ENCODE data around the gene SULT1A2.
"Not testable (repeated sequence)": the region's sequence is repeated elsewhere in the genome, so short reads cannot be mapped to it uniquely, and the experiment has no call there.

DNA sequence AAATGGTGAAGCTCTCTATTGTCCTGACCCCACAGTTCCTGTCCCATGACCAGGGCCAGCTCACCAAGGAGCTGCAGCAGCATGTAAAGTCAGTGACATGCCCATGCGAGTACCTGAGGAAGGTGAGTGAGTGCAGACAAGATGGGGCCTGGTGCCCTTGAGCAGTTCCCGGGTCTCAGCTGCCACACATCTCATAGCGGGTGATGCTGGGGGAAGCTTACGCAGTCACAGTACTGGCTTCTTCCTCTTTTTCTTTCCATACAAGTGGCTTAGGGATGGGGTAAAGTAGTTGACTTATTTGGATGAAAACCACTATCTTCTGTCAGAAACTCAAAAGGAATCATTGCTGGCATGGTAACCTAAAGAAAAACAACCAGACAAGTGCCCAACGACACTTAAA, 41.5 kb upstream of the SULT1A2 start:
- not testable (repeated sequence) for TF ChIP-seq CTCF (IDR thresholded peaks at IDR 0.05); SIN3A (IDR thresholded peaks at IDR 0.05; ENCODE audit: borderline replicate concordance, insufficient read depth, low read depth, low read length)

Data from Panc1 (cell line).